LNCAP (cell line): Measurements from ENCODE around the gene SAP130.

Experiments used
- CTCF ChIP-seq: fragments of 450-650 bp; IDR thresholded peaks from 2 replicates; pipeline ENCODE4 v1.5.1; 2017; ENCODE audit warnings: mild to moderate bottlenecking

SAP130 gene

GRCh38 chr2:127969446-127969845 is 58.4 kb downstream of the SAP130 start:
- TF ChIP-seq CTCF = no peak

DNA sequence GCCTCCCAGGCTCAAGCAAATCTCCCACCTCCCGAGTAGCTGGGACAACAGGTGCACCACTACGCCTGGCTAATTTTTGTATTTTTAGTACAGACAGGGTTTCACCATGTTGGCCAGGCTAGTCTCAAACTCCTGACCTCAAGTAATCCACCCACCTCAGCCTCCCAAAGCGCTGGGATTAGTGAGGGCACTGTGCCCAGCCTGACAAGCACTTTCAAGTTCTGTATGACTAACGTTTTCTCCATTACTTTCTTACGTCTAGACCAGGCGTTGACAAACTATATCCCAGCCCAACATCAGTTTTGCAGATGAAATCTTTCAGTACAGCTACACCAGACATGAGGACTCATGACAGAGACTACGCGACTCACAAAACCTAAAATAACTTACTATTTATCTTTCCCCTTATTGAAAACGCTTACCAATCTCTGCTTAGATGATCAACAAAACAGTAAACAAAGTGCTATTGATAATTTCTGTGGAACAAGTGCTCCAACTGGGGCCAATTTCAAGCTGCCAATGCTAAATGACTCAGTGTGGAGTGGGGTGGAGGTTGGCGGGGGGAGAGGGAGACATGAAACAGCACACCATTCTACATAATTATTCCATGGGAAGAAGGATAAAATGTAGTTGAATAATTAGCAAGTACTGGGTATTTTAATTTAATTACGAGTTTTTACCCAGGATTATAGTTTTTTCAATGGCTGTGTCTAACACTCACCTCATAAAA is 59.1 kb downstream of the SAP130 start:
- no peak for TF ChIP-seq CTCF

GRCh38 chr2:127961729-127962128 is 66.1 kb downstream of the SAP130 start:
- no peak for TF ChIP-seq CTCF

DNA sequence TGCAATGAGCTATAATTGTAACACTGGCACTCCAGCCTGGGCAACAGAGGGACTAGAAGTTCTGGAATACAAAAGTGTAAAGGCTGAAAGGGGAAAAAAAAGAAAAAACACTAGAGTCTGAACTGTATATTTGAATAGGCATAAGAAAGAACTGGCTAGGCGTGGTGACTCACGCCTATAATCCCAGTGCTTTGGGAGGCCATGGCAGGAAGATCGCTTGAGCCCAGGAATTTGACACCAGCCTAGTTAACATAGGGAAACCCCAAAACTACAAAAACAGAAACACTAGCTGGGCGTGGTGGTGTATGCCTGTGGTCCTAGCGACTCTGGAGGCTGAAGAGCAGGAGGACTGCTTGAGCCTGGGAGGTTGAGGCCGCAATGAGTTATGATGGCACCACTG is 70.6 kb downstream of the SAP130 start:
- no peak for TF ChIP-seq CTCF

DNA sequence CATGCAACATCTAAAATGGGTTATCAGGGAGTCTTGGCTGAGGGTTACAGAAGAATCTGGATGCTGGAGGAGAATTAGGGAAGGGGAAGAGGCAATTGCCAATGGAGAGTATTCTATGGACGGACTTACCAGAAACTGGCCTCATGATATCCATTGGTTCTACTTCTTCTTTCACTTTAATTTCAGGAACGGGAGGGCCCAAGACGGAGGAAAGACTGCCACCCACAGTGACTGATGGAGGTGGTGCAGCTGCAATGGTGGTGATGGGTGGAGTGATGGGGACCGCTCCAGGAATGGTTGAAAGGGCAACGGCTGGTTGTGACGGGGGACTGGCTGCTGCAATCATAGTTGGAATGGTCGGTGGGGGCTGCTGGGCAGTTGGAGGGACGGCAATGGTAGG is 73.0 kb downstream of the SAP130 start:
- TF ChIP-seq CTCF = no peak

- no peak for TF ChIP-seq CTCF
Measured at GRCh38 chr2:127953849-127954248, 74.0 kb downstream of the SAP130 start.

DNA sequence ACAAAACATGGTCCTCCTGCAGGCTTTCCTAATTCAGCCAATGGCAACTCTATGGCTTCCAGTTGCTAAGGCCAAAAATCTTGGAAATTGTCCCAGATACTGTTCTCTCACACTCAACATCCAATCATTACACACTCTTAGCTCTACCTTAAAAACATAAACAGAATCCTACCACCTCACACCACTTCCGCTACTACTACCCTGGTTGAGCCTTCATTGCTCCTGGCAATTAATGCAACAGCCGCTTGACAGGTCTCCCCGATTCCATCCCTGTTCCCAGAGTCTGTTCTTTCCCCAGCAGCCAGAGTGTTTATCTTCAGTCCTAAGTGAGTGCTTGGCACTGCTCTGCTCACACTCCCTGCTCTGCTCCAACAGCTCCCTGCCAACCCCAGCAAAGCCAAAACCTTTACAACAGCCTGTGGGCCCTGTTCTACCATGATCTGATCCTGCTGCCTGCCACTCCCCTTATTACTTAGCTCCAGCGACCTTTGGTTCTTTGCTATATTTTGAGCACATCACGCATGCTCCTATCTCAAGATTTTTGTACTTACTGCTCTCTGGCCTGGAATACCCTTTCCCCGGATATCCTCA is 74.6 kb downstream of the SAP130 start:
- no peak for TF ChIP-seq CTCF

DNA sequence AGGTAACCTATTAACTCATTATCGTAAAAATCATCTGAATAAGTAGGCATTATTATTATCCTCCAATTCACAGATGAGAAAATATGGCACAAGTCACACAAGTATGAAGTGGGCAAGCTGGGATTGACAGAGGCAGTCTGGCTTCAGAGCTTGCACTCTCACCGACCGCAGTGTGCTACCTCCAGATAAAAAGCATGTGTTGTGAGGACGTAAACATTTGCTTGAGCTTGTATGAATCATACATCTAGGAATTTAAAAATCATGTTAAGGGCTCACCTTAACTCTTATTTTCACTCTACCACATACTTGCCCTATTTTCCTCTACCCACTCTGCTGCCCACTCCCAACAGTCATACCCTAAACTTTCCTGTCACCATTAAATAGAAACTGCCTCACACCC is 76.8 kb downstream of the SAP130 start:
- TF ChIP-seq CTCF = no peak
